GM21529 (cell line): ENCODE results near the gene HAND1.

Experiments used
- ATAC-seq: cut with Tn5 transposase; IDR thresholded peaks from one replicate; pipeline ENCODE4 v1.9.1; 2021; ENCODE audit not compliant: unreplicated experiment

HAND1 gene

DNA sequence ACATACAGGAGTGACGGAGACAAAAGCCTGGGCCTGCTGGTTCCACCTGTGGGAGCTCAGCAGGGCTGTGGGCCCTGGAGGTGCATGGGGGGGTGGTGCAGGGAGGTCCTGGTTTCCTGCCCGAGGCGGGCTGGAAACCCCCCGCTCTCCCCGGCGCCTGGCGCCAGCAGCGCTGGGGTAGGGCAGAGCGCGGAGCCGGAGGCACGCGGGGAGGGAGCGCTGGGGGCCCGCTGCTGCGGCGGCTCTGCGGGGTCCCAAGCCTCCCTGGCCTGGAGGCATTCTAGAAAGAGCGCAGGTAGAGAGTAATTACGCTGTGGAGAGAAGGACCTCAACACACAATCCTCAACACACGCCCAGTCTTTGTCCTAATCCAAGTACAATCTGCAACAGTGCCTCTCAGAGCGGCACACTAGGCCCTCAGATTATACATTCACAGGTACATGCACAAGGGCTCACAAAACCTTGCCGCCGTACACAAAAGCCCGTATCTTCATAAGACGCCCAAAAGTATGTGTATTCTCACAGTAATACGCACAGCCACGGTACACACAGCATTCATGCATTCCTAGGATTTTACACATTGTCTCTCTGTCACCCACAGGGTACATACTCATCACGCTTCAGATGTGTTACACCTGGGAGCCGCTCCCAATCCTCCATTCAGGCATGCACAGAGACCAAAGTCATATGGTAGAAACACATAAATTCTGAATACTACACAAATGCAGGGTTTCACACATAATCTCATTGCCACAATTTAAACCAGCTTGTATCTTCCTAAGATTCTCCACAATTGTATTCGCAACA, 2.1 kb upstream of the HAND1 start:
- no peak for ATAC-seq

DNA sequence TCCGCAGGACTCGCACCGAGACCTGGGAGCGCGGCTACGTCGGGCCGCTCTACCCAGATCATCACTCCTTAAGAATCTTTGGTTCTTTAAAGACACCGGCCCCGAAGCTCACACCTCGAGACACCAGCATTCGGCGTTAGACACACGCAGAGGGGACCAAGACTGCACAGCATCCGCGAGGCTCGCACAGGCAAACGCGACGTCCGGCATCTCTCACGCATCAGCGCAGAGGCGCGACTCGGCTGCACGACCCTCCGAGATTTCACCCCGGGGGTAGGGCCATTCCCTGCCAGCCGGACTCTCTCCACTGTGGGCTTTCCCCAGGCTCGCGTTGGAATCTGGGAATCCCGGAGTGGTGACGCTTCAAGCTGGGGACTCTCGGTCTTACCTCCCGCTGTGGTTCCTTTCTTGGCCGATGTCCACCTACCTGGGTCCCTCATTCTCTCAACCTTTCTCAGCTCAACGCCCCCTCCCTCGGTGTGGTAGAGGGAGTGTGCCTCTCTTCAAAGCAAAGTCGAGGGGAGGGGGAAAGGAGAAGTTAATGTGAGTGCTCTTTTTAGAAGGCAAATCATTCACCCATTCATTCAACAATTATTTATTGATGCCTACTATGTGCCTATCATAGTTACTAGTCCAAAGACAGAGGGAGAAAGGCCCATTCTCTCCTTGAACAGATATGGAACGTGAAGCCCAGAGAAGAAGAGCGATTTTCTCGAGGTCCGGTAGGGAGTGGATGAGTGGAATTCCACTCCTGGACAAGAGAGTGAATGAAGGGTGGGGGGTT, 1.3 kb upstream of the HAND1 start:
- ATAC-seq, result no peak

DNA sequence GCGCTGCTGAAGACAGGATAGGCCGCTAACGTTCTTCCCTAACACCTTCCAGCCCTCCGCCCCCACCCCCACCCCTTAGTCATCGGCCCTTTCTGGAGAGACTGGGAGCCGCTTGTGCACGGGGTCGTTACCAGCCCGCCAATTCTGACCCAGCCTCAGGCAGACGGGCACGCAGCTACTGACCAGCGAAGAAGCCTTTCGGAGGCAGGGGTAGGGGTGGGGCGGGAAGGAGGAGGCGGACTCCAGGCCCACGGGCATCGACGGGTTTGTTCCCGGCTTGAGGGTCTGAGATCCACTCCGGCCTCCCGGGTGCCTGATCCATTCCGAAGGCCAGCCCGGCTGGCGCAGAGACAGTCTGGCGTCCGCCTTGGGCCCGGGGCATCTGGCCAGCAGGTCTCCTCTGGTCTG, 729 bp upstream of the HAND1 start:
- ATAC-seq, result no peak

- ATAC-seq, result no peak
Measured at GRCh38 chr5:154477382-154478223, 424 bp downstream of the HAND1 start.

DNA sequence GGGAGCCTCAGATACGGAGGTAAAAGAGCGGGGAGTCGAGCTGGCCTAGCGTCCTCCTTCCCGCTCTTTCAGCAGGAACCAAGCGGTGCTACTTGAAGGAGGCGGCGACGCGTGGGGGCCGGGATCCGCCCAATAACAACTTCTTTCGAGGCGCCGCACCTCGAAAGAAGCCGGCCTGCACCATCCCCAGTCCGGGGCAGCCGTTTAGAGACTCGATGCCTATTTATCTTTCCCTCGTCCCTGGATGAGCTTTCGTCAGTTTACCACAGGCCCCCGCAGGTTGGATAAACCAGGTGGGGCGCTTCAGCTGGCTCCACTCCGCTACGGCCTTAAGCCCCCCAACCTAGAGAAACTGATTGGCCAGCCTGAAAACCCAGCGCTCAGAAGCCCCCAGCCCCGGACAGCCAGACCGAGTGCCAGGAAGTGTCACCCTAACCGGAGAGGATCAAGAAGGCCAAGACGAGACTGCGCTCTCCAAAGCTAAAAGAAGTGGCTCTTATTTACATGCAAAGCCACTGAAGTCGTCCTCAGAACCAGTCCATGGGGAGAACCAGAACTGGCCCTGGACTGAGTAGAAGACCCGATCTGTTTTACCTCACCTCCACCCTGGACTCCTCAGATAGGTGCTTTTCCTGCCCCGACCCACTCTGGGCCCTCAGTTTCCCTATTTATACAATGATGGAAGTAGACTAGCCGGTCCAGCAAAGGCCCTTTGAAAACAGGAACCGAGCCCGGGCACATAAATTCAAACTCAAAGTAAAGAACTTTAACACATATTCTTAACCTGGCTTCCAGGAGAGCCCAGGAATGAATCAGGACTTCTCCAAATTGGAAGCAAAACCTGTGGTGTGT, 1.4 kb downstream of the HAND1 start:
- no peak for ATAC-seq

- no peak for ATAC-seq
Measured at GRCh38 chr5:154475591-154476353, 2.3 kb downstream of the HAND1 start.

DNA sequence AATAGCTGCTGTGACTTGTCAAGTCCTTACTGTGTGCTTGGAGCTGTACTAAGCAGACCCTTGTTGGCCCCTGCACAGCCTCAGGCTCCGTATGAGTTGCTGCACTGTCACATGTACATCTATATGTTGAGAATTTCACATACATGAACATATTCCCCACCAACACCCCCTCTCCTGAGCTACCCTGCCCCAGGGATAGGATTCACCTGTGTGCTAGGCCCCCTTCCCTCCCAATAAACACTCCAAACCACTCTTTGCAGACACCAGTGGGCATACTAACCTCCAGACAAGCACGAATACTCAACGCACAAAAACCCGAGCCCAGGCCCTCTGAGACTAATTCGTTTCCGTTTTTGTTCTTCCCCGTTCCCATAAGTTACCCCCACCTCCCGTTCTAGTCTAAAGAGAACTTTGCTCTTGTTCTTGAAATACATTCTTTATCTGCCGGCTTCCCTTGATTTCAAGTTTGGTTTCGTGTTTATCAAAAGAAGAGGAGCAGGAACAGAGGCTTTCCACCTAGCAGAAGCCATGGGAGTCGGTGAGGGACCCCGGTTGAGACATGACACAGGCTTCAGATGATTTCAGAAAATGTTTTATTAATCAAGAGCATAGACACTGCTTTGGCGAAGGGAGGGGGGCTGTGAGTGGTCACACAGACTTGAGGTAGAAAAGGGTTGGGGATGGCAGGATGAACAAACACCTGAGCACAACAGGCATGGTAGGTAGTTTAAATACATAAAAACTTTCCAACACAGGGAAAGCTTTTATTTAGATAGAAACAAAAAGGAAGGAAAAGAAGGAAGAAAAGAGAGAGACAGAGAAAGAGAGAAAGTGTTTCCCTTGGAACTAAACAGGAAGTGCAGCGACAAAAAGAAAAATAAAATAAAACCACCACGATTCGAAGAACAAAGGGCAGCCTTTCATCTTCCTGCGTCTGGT, 3.4 kb downstream of the HAND1 start:
- ATAC-seq, result no peak

- ATAC-seq, result no peak
Measured at GRCh38 chr5:154473581-154474283, 4.3 kb downstream of the HAND1 start.

- ATAC-seq, result no peak
Measured at GRCh38 chr5:154472871-154473580, 5.0 kb downstream of the HAND1 start.

GRCh38 chr5:154470947-154471870, 6.8 kb downstream of the HAND1 start:
- no peak for ATAC-seq

- ATAC-seq, result no peak
Measured at GRCh38 chr5:154470137-154470536, 7.9 kb downstream of the HAND1 start.

- ATAC-seq, result peak; percentile 94
Measured at GRCh38 chr5:154467655-154468354, 10.2 kb downstream of the HAND1 start.

- no peak for ATAC-seq
Measured at GRCh38 chr5:154466671-154467070, 11.4 kb downstream of the HAND1 start.

GRCh38 chr5:154466147-154466546, 11.9 kb downstream of the HAND1 start:
- ATAC-seq, result no peak

GRCh38 chr5:154465169-154465568, 12.9 kb downstream of the HAND1 start:
- ATAC-seq, result no peak

- ATAC-seq, result no peak
Measured at GRCh38 chr5:154464438-154464837, 13.6 kb downstream of the HAND1 start.
